PC-9 (cell line): ENCODE measurements around the gene LUC7L. TPM values are rescaled to one million over a fixed set of nuclear protein-coding genes. Genes with fewer than 3 reads are reported as not detected.

ENCODE experiments used
- BruUV-seq: library from RNA; stranded (reverse); fragments of 400-500 nt; replicated peaks from 2 replicates; lab custom pipeline; 2021; lab: Mats Ljungman, UMichigan
- CTCF ChIA-PET: fragments of 300-600 bp; sonication (Branson Sonifier 250); formaldehyde crosslinking; loops from one replicate; lab custom pipeline; 2022; ENCODE audit warnings: antibody characterized with exemption; lab: Charles Lee
- POLR2A ChIA-PET: fragments of 300-600 bp; sonication (Branson Sonifier 250); formaldehyde crosslinking; loops from one replicate; lab custom pipeline; 2022; ENCODE audit warnings: antibody characterized with exemption; ENCODE audit not compliant: unreplicated experiment; lab: Charles Lee
- DNase-seq, 2 experiments: peaks; one replicate each; pipeline versions ENCODE4 v3.0.0 to v3.0.0-alpha.2; 2015 to 2022; ENCODE audit warnings: mixed read lengths in 1 of 2
- H2AFZ ChIP-seq: fragments of 200-600 bp; sonication (generic); 2 replicates; pipeline ENCODE4 v1.8.1; 2017; ENCODE audit warnings: antibody characterized with exemption
- H3F3A ChIP-seq: fragments of 200-600 bp; sonication (generic); 2 replicates; pipeline ENCODE4 v1.8.1; 2017; ENCODE audit warnings: antibody characterized with exemption, mild to moderate bottlenecking, low read depth; ENCODE audit not compliant: insufficient read depth
- H3K27ac ChIP-seq: fragments of 200-600 bp; sonication (generic); 2 replicates; pipeline ENCODE4 v1.6.1; 2016; ENCODE audit warnings: mixed run types
- H3K27me3 ChIP-seq: fragments of 200-600 bp; sonication (generic); 2 replicates; pipeline ENCODE4 v1.6.1; 2016; ENCODE audit warnings: low read depth, mixed run types; ENCODE audit not compliant: insufficient read depth
- H3K36me3 ChIP-seq: fragments of 200-600 bp; sonication (generic); 2 replicates; pipeline ENCODE4 v1.6.1; 2016; ENCODE audit warnings: low read depth, mixed run types
- H3K4me1 ChIP-seq: fragments of 200-600 bp; sonication (generic); replicated peaks from 2 replicates; pipeline ENCODE4 v1.6.1; 2016; ENCODE audit warnings: mixed run types; ENCODE audit not compliant: insufficient read depth
- H3K4me2 ChIP-seq: fragments of 200-600 bp; sonication (generic); 2 replicates; pipeline ENCODE4 v1.6.1; 2017; ENCODE audit warnings: mixed run types
- H3K4me3 ChIP-seq: fragments of 200-600 bp; sonication (generic); 2 replicates; pipeline ENCODE4 v1.6.1; 2016; ENCODE audit warnings: mixed run types
- H3K79me2 ChIP-seq: fragments of 200-600 bp; sonication (generic); 2 replicates; pipeline ENCODE4 v1.6.1; 2017; ENCODE audit warnings: low read depth, mixed run types
- H3K9me2 ChIP-seq: fragments of 200-600 bp; sonication (generic); 2 replicates; pipeline ENCODE4 v1.8.1; 2017; ENCODE audit warnings: mild to moderate bottlenecking; ENCODE audit not compliant: insufficient read depth
- H3K9me3 ChIP-seq: fragments of 200-600 bp; sonication (generic); 2 replicates; pipeline ENCODE4 v1.8.1; 2016; ENCODE audit warnings: low read depth; ENCODE audit not compliant: insufficient read depth
- H4K20me1 ChIP-seq: fragments of 200-600 bp; sonication (generic); 2 replicates; pipeline ENCODE4 v1.8.1; 2017; ENCODE audit not compliant: insufficient read depth
- EZH2 ChIP-seq: fragments of 200-600 bp; sonication (generic); IDR thresholded peaks from 2 replicates; pipeline ENCODE4 v1.8.0; 2017; ENCODE audit warnings: antibody characterized with exemption, low read depth
- intact Hi-C: fragments of 100-400 bp; cut with micrococcal nuclease; formaldehyde crosslinking; loops from one replicate; pipeline ENCODE4 v1.10.0; 2022; ENCODE audit not compliant: unreplicated experiment
- total RNA-seq: library from RNA; stranded (reverse); gene quantifications from 2 replicates; pipeline ENCODE4 v1.2.3, GENCODE V29; 2021
- TF ChIP-seq, protein P1 (sequence below): fragments of 200-600 bp; sonication (generic); conservative IDR thresholded peaks from 2 replicates; pipeline ENCODE4 v1.6.1; 2017; ENCODE audit warnings: mixed run types, antibody characterized with exemption, mild to moderate bottlenecking, moderate library complexity

Gene LUC7L
- total RNA-seq, 1 experiment from 2014 or later, result 64.3 TPM

DNA sequence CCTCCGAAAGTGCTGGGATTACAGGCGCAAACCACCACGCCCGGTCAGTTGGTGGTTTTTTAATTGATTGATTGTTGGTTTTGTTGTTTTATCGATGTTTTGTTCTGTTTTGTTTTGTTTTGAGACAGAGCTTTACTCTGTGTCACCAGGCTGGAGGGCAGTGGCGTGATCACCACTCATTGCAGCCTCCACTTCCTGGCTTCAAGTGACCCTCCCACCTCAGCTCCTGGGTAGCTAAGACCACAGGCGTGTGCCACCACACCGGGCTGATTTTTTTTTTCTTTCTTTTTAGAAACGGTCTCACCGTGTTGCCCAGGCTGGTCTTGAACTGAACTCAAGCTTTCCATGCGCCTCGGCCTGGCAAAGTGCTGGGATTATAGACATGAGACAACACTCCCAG is 17.8 kb upstream of the LUC7L start:
- TF ChIP-seq, protein P1, sequence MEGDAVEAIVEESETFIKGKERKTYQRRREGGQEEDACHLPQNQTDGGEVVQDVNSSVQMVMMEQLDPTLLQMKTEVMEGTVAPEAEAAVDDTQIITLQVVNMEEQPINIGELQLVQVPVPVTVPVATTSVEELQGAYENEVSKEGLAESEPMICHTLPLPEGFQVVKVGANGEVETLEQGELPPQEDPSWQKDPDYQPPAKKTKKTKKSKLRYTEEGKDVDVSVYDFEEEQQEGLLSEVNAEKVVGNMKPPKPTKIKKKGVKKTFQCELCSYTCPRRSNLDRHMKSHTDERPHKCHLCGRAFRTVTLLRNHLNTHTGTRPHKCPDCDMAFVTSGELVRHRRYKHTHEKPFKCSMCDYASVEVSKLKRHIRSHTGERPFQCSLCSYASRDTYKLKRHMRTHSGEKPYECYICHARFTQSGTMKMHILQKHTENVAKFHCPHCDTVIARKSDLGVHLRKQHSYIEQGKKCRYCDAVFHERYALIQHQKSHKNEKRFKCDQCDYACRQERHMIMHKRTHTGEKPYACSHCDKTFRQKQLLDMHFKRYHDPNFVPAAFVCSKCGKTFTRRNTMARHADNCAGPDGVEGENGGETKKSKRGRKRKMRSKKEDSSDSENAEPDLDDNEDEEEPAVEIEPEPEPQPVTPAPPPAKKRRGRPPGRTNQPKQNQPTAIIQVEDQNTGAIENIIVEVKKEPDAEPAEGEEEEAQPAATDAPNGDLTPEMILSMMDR, result no peak
- no peak for TF ChIP-seq EZH2
- H3K4me1 ChIP-seq, result peaks cover 14% of the 10 kb centered on the region; the same call in 1 of the 2 replicates
- intact Hi-C loops, result no loop called here
- no peaks in the 10 kb centered on the region for H3K9me3 ChIP-seq
- BruUV-seq, result no TSS peak
- H3K9me2 ChIP-seq, result no peaks in the 10 kb centered on the region
- H4K20me1 ChIP-seq, result no peaks in the 10 kb centered on the region
- H3K79me2 ChIP-seq, result no peaks in the 10 kb centered on the region
- no peaks in the 10 kb centered on the region for H3K36me3 ChIP-seq
- ChIA-PET POLR2A (no interaction called here), CTCF (no interaction called here)
- H2AFZ ChIP-seq, result no peak overlapping the region
- H3K4me2 ChIP-seq, result no peak overlapping the region
- DNase-seq, result no peak
- H3K4me3 ChIP-seq, result no peak overlapping the region
- H3K27me3 ChIP-seq, result no peaks in the 10 kb centered on the region
- H3F3A ChIP-seq, result no peaks in the 10 kb centered on the region
- no peak overlapping the region for H3K27ac ChIP-seq

DNA sequence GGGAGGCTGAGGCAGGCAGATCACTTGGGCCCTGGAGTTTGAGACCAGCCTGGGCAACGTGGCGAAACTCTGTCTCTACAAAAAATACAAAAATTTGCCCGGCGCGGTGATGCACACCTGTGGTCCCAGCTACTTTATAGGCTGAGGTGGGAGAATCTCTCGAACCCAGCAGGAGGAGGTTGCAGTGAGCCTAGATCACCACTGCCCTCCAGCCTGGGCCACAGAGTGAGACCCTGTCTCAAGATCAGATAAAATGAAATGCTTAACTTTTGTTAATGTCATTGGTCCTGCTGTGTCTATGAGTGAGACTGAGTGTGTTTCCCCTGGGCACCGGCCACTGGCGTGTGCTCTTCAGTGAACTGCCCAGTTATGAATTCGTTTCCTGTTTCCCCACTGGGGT is 15.9 kb upstream of the LUC7L start:
- ChIA-PET POLR2A (no interaction called here), CTCF (interaction anchor here (0.6 to 0.7 kb wide), 2 partner anchors 38 to 88 kb away, joined by 6 to 24 read pairs; no protein-coding TSS in a partner anchor)
- no TSS peak for BruUV-seq

DNA sequence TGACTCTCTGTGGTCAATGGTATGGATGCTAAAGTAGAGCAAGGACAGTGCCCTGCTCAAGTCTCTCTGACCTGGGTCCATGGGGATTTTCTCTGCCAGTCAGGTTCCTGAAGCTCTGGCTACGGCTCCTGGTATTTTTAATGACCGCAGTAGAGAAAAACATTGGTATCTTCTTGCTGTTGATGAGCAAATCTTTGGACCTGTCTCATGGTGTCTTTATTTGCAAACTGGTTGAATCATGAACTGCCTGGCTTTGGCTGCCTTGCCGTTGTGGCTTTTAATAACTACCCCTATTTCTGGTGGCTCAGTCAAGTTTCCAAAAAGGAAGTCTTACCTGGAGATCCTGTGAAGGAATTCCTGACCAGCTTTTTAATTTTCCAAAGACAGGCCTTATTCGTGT is 14.1 kb upstream of the LUC7L start:
- POLR2A ChIA-PET, result no interaction called here

More for the DNA sequence above, 15.9 kb upstream of the LUC7L start:
- no peak for DNase-seq
- Histone ChIP-seq H3K4me2 (no peak overlapping the region), H3K27ac (no peak overlapping the region), H4K20me1 (0 out of 2 replicates have a peak, but pooled peaks cover 3% of the 10 kb centered on the region), H2AFZ (no peak overlapping the region), H3K36me3 (no peaks in the 10 kb centered on the region), H3K4me3 (no peak overlapping the region), H3K27me3 (no peaks in the 10 kb centered on the region), H3K79me2 (no peaks in the 10 kb centered on the region), H3K4me1 (peaks cover 1% of the 10 kb centered on the region; the same call in 1 of the 2 replicates), H3F3A (no peaks in the 10 kb centered on the region), H3K9me2 (no peaks in the 10 kb centered on the region), H3K9me3 (no peaks in the 10 kb centered on the region)
- TF ChIP-seq, protein P1, result no peak
- TF ChIP-seq EZH2, result no peak
- intact Hi-C loops, result no loop called here

More for the DNA sequence above, 14.1 kb upstream of the LUC7L start:
- no peaks in the 10 kb centered on the region for H3K9me3 ChIP-seq
- no peak overlapping the region for H3K4me3 ChIP-seq
- H3F3A ChIP-seq, result no peaks in the 10 kb centered on the region
- H4K20me1 ChIP-seq, result 0 out of 2 replicates have a peak, but pooled peaks cover 3% of the 10 kb centered on the region
- H3K36me3 ChIP-seq, result no peaks in the 10 kb centered on the region
- TF ChIP-seq, protein P1, result no peak
- TF ChIP-seq EZH2, result no peak
- CTCF ChIA-PET, result interaction anchor here (0.6 kb wide), 1 partner anchor 109 kb away, joined by 5 read pairs; no protein-coding TSS in a partner anchor
- no peak overlapping the region for H2AFZ ChIP-seq
- DNase-seq, result no peak
- H3K27me3 ChIP-seq, result no peaks in the 10 kb centered on the region
- H3K27ac ChIP-seq, result no peak overlapping the region
- no peaks in the 10 kb centered on the region for H3K4me1 ChIP-seq
- intact Hi-C loops, result no loop called here
- no TSS peak for BruUV-seq
- no peak overlapping the region for H3K4me2 ChIP-seq
- no peaks in the 10 kb centered on the region for H3K79me2 ChIP-seq
- H3K9me2 ChIP-seq, result no peaks in the 10 kb centered on the region
